Activated T-helper 1 cell treated with Interleukin-2 at 50 U/mL for 16 hours (primary cell): ENCODE measurements around the gene SCD.

Experiments
- DNase-seq: peaks from one replicate; pipeline ENCODE4 v3.0.0-alpha.2; 2020; ENCODE audit warnings: low read depth

Gene SCD

DNA sequence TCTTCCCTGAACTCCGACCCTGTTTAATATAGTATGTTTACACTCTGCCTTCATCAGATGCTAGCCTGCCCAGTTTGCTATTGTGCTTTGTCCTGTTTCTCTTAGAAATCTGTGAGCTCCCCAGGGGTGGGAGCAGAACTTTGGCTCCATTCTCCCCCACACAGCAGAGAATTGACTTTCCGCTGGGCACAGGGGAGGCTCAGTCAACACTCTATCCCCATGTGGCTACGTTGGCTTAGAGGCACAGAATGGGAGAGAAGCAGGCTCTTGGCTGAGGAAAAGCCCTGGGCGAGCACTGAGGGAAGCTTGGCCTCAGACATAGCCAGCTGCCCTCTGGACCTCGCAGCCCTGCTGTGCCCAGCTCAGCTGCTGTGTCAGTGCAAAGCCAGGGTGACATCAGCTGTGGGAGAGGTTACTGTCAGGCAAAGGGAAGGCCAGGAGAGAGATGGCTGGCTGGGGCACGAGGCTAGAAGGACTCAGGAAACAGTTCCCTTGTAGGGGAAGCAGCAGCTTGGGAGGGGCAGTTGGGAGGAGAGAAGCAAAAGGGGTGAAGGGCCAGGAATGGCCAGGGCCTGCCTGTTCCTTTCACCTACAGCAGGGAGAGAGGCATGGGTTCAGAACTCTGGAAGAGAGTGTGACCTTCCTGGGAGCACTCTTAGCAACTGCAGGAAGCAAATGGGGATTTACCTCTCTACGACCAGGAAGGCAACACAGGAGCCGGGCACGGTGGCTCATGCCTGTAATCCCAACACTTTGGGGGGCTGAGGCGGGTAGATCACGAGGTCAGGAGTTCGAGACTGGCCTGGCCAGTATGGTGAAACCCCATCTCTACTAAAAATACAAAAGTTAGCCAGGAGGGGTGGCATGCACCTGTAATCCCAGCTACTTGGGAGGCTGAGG is 5.8 kb upstream of the SCD start:
- DNase-seq: no peak

DNA sequence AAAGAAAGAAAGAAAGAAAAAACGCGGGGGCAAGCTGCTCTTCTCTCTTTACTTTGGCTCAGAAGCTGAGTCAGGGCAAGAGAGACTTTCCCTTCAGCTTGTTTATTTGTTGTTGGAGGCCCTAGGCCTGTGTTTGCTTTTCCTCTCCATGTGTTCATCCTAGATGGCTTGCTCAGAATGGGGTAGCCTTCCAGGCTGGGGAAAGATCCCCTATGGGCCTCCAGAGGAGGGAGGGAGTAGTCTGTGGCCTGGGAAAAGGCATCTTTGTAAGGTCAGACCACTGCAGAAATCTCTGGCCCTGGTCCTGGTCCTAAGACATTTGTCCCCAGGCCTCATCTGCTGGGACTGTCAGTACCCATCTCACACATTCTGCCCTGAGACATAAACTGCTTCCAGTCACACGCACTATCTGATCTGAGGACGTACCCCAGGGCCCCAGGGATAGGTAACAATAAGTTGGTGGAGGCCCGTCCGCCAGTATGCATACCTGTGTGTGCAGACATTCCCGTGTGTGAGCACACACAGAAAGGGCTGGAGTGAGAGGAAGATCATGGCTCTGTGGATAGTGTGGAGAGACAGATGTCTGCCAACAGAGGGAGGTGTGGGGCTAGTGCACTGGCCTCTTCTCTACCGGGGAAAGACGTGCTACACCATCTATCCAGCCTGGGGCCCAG is 4.9 kb upstream of the SCD start:
- peak; percentile 10 for DNase-seq

- DNase-seq: no peak
These were observed 4.4 kb upstream of the SCD start for GRCh38 chr10:100342627-100342972.

DNA sequence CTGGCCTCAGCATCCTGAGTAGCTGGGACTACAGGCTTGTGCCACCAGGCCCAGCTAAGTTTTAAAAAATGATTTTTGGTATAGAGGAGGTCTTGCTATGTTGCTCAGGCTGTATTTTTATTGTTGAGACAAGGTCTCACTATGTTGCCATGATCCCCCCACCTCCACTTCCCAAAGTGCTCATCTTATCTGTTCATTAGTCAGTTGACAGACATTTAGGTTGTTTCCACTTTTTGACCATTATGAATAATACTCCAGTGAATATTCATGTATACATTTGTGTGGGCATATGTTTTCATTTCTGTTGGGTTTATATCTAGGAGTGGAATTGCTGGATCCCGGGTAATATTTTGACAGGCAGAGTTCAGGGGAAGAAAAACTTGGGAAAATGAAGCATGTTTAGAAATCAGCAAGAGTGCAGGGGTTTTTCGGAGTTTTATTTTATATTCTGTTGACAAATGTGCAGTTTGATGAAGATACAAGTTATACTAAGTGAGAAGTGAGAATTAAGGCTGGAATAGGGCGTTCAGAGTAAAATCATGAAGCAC is 2.7 kb upstream of the SCD start:
- DNase-seq: no peak

DNA sequence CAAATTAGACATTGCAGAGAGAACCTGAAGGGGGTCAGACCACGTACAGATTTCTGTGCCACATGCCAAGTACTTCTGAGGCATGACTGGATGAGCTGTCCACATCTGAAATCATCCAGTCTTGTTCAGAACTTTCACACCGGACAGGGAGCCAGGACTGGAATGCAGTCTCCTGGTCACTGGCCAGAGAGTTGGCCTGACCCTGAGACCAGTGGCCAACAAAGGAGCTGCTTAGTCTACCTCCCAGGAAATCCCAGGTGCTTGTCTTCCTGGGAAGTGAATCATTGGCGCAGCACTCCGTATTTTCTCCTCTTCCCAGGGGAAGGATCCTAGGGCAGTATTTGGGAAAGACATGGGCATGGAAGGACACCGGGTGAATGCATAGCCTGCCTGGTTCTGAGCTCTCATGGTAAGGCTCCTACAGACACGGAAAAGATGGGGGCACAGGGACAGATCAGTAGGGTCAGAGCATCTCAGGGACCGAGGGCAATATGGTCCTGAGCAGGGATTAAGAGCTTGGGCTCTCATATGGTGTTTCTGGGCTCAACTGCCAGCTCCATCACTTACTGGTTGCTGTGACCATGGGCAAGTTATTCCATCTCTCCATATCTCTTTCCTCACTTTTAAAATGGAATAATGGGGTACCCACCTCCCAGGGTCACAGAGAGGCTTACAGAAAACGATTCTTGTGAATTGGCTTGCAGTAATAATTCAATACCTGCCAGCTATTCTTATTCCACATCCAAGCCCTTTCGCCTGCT is 1.3 kb upstream of the SCD start:
- no peak for DNase-seq

- DNase-seq: peak; percentile 34
These were observed 675 bp upstream of the SCD start for GRCh38 chr10:100346351-100346764.

GRCh38 chr10:100347568-100348195 is 649 bp downstream of the SCD start:
- DNase-seq: no peak

- no peak for DNase-seq
These were observed 1.4 kb downstream of the SCD start for GRCh38 chr10:100348389-100348927.

GRCh38 chr10:100349087-100349486 is 2.1 kb downstream of the SCD start:
- DNase-seq: no peak

- DNase-seq: no peak
These were observed 2.6 kb downstream of the SCD start for GRCh38 chr10:100349672-100350071.

DNA sequence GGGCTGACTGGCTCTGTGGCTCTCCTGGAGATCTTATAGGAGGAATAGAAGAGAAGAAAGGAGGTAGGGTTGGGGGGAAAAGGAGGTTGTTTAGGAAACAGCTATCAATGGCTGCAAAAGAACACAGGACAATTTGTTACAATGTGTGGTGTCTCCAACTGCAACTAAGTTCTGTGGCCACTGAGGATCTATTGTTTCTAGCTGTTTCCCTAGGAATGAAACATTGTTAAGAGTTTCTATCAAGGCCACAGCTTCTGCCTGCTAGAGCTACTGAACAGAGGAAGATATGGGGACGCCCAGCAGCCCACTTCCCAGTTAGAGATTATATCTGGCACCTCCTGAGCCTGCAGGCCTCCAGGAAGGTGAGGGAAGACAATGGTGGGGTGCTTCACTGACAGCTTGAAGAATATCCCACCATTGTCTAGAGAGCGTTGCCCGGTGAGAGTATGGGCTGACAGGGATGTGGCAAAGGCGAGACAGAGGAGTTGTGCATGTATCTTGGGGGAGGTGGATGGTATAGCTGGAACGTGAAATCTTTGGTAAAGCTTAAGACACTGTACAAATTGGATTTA is 4.0 kb downstream of the SCD start:
- DNase-seq: no peak

GRCh38 chr10:100353770-100354485 is 6.9 kb downstream of the SCD start:
- no peak for DNase-seq

GRCh38 chr10:100355086-100355485 is 8.1 kb downstream of the SCD start:
- no peak for DNase-seq

DNA sequence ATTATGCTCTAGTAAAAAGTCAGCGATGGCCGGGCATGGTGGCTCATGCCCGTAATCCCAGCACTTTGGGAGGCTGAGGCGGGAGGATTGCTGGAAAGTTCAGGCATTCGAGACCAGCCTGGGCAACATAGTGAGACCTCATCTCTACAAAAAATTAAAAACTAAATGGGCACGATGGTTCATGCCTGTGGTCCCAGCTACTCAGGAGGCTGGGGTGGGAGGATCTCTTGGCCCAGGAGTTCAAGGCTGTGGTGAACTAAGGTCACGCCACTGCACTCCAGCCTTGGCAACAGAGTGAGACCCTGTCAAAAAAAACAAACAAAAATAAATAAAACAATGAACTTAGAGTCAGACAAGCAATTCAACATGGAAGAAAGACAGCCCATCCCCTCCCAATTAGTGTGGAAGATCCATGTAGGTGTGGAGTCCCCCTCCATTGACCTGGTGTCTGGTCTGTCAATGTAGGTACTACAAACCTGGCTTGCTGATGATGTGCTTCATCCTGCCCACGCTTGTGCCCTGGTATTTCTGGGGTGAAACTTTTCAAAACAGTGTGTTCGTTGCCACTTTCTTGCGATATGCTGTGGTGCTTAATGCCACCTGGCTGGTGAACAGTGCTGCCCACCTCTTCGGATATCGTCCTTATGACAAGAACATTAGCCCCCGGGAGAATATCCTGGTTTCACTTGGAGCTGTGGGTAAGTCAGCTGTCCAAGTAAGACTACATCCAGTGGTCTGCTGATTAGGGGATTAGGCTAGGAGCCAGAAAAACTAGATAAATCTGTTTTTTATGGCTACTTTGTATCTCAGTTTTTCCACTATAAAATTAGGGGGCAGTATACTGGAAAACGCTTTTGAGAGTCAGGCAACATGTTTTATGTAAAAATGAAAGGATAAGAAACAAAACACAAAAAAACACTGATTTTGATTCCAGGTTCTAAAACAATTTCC is 9.3 kb downstream of the SCD start:
- DNase-seq: no peak

GRCh38 chr10:100357059-100357858 is 10.2 kb downstream of the SCD start:
- no peak for DNase-seq

DNA sequence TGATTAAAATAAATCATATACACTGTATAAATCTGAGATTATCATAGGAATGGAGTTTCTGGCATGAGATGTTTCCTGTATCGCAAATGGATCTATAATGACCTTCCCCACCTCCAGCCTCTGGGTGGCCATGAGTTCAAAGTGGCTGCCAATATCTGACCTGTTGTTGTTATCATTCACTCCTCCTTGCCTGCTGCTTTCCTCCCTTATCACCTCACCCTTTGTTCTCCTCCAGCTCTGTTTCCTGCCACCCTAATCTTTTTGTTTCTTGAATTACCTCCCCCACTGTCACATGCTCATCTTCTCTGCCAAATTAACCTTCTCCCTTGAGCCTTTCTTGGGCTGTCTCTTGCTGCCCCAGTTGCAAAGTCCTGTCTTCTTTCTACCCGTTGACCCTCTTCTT is 12.0 kb downstream of the SCD start:
- no peak for DNase-seq

DNA sequence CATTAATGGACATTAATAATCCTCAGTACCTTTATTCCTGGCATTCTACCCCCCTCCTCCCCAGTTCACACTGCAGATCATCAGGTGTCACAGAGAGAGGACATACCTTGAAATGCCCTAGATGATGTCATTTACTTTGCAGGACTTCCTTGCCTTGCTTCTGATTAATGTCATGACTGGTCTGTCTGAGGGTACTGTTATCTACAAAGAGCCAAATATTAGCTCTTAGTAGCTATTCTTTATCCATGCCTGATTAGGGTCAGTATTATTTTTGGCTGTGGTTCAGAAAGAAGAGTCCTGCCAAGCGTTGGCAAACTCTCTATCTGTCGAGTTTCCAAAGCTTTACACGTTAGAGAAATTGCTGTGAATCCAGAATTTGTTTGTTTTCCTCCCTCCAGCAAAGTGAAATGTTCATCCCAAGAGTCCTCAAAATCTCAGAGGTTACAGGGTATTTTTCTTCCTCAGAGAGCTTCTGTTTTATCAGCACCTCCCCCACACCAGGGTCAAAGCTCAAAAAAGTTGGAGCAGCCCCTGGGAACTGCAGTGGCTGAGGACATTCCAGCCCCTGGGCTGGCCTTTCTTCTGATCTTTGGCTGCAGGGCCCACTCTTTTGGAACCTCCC is 12.6 kb downstream of the SCD start:
- no peak for DNase-seq

- DNase-seq: no peak
These were observed 13.2 kb downstream of the SCD start for GRCh38 chr10:100360234-100360633.
